Stimulated activated CD4-positive, alpha-beta T cell treated with anti-CD3 and anti-CD28 coated beads, TNF-alpha, amount 100 ng/mL, for 4 hours (primary cell): ENCODE results near the gene XAB2.

ENCODE experiments used
- DNase-seq, 3 experiments: peaks; one replicate each; pipeline ENCODE4 v3.0.0-alpha.2; 2020; ENCODE audit warnings: low read depth in 3 of 3

The XAB2 gene

DNA sequence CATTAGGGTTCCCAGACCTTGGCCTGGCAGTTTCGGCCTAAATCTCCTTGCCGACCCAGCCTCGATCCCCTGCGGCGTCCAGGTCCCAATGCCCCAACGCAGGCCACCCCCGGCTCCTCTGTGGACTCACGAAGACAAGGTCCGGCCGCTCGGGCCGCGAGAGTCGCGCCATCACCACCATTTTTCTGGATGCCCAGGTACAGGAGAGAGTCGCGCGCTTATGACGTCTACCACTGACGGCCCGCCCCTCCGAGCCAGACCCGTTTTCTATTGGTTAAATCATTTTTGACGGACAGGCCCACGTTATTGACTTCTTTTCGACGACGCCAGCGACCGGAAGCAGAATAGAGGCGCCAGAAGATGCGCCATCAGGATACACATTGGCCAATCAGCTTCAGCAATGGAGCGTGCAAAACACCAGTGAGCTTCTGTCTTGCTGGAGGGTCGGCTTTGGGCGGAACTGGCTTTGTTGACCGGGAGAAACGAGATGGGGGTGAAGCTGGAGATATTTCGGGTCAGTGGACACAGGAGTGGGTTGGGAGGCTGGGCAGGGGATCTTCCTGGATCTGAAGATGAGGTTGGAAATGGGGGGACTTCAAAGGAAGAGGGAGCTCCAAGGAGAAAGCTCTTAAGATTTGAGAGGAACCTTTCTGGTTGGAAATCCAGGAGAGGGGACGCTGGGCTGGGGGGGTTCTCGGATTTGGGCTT, at the start of gene XAB2, which contains the start of gene PET100:
Gene XAB2 (minus strand): TSS at position 199 of the 708 bp plus-strand sequence. CDS start 18 bp downstream, at position 181.
Gene PET100 (plus strand): TSS at position 447 of the 708 bp plus-strand sequence. CDS start 41 bp downstream, at position 488.
- DNase-seq = peak; percentile 77 to 90 (median 86)

GRCh38 chr19:7677669-7678311, 48.4 kb upstream of the XAB2 start:
- DNase-seq = no peak

DNA sequence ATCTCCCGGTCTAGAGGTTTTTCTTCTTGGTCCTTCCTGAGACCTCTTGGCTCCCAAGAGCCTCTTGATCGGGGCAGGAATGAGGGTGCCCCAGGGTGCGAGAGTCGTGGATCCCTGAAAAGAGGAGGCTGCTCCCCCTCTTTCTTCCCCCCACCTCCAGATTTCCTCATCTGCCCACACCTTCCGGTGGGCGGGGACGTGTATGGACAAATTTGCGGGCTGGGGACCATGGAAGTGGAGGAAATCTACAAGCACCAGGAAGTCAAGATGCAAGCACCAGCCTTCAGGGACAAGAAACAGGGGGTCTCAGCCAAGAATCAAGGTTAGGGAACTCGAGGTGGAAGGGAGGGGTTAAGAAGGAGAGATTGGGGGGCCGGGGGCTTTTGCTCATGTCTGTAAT, 47.5 kb upstream of the XAB2 start, which contains the start of gene MCEMP1:
Gene MCEMP1 (plus strand): TSS at position 237 of the 400 bp plus-strand sequence. CDS start 31 bp downstream, at position 268.
- DNase-seq = no peak

DNA sequence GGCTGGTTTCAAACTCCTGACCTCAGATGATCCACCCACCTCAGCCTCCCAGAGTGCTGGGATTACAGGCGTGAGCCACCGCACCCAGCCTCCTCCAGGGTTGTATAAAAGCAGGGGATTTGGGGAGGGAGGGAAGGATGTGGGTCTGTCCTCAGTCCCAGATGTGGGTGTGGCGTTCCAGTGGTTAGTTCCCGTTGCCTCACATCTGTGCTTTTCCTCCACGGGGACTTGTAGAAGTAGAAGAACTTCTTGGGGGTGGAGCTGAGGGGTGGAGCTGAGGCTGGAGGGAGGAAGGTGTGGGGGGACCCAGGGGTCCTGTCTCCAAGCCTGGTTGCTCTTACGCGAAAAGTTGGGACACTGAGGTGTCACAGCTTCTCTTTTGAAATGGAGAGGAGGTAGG, 47.0 kb upstream of the XAB2 start:
- DNase-seq = no peak

DNA sequence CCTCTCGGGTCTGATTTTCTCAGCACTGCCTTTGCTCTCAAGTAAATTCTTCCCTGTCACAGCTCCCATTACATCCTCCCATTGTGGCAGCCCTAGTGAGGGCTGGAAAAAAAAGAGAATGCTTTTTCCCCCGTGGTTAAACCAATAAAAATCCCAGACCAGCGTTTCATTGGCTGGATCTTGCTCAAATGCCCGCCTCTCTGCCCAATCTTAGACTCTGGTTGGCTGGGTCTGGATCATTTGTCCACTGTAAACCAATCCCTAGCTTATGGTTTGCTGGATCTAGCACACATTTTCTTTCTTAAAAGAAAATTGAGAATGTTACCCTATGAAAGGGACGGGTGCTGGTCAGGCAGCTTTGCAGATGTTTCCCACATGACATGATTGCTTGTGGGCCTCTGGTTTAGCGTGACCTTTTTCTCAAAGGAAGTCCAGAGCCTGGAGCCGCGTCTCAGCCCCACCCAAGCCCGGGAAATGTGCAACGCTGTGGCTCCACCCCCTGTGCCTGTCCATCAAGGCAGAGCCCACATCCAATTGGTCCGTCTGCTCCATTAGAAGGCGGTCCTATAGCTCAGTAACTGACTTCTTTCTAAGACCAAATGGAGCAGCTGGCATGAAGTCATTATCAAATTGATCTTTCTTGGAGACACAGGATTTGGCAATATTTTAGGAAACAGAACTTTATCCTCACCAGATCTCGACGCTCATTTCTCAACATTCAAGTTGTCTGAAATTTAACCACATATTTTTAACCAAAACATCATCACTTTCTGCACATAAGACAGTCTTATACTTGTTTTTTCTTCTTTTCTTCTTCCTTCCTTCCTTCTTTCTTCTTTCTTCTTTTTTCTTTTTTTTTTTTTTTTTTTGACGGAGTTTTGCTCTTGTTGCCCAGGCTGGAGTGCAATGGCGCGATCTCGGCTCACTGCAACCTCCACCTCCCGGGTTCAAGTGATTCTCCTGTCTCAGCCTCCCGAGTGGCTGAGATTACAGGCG, 45.0 kb upstream of the XAB2 start:
- no peak for DNase-seq

GRCh38 chr19:7672522-7672921, 43.2 kb upstream of the XAB2 start:
- no peak for DNase-seq

GRCh38 chr19:7670790-7671189, 41.4 kb upstream of the XAB2 start:
- no peak for DNase-seq

DNA sequence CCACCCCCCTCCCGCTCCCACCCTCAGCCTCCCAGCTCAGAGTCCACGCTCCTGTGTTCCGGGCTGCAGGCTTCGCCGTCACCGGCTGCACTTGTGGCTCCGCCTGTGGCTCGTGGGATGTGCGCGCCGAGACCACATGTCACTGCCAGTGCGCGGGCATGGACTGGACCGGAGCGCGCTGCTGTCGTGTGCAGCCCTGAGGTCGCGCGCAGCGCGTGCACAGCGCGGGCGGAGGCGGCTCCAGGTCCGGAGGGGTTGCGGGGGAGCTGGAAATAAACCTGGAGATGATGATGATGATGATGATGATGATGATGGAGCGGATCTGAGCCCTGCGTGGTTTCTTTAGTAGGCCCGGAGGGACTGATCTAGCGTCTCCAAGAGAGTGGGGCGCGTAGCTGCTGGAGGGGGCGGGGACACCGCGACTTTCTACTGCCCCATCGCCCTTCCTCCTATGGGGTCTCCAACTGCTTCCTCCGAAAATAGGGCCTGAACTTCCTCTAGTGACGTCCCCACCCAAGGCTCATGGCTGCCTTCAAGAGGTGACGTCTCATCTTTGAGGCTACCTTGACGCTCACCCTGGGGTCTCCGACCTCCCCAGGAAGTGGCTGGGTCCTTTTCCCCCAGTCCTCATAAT, 40.9 kb upstream of the XAB2 start:
- no peak for DNase-seq

GRCh38 chr19:7669641-7670040, 40.3 kb upstream of the XAB2 start:
- DNase-seq = no peak

GRCh38 chr19:7668842-7669241, 39.5 kb upstream of the XAB2 start, which contains the start of gene RETN:
TSS of gene RETN (plus strand) at chr19:7669049. CDS start at chr19:7669327, 278 bp downstream.
- DNase-seq = no peak

- no peak for DNase-seq
Observed at GRCh38 chr19:7665076-7665475, 35.7 kb upstream of the XAB2 start.

- no peak for DNase-seq
Observed at GRCh38 chr19:7663706-7664105, 34.4 kb upstream of the XAB2 start.

- no peak for DNase-seq
Observed at GRCh38 chr19:7662657-7663056, 33.3 kb upstream of the XAB2 start.

DNA sequence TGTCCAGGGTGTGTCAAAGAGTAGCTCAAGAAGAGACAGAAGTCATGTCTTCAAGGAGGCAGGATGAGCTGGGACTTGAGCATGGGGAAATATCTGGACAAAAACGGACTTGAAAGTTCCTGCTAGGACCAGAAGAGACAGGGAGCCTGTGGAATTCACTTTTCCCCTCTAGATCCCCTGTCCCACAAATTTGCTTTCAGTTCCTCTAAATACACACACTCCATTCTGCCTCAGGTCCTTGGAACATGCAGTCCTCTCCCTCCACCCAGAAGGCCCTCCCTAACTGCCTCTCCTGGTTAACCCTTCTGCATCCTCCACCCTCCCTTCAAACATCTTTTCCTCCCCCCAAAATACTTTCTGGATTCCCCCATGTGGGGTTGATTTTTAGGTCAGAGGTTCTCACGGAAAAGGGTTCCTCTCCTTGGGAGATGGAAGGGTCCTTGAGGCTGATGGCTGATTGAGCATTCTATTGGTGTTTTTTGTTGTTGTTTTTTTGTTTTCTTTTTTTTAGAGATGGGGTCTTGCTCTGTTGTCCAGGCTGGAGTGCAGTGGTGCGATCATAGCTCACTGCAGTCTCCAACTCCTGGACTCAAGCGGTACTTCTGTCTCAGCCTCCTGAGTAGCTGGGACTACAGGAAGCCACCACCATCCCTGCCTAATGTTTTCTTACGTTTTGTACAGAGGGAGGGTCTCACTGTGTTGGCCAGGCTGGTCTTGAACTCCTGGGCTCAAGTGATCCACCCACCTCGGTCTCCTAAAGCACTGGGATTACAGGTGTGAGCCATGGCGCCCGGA, 32.6 kb upstream of the XAB2 start:
- DNase-seq = no peak

DNA sequence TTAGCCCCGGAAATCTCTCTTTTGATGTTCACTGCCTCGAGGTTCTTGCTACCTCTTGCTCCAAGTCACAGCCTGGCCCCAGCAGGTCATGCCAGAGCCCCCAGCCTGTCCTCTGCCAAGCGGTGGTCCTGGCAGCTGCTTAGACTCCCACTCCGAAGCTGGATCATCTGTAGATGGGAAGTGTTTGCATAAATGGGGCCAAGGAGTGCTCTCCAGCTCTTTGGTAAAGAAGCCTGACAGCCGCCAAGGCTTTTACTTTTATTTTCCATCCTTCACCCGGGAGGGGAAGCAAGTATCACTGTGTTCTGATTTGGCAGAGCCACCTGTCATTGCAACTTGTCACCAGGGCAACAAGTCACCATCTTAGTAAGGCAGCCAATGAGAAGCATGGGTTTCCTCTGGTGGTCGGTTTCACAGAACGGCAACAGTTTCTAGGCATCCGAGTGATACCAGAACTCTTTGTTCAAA, 28.9 kb upstream of the XAB2 start:
- DNase-seq = no peak

- DNase-seq = no peak
Observed at GRCh38 chr19:7657131-7657751, 27.9 kb upstream of the XAB2 start.

GRCh38 chr19:7655581-7655980, 26.2 kb upstream of the XAB2 start:
- DNase-seq = no peak

DNA sequence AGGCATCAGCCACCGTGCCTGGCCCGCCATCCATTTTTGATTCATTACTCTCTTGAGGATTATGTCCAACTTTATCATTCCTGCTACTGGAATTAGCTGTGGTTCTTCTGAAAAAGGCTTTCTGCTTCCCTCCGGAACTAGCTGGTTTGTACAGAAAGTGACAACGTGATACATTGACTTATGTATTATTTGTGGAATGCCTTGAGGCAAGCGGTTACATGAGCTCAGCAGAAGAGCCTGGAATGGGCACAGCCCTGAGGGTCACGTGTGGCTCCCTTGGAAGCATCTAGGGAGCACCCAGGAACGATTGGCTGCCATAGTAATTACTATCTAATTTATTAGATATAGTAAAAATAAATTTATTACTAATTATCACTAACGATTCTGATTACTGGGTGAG, 25.1 kb upstream of the XAB2 start:
- no peak for DNase-seq

- peak; percentile 69 to 79 (median 77) for DNase-seq
Observed at GRCh38 chr19:7652061-7652641, 22.8 kb upstream of the XAB2 start.

- no peak for DNase-seq
Observed at GRCh38 chr19:7650148-7650547, 20.8 kb upstream of the XAB2 start.
